ENCODE measurements around the gene SND1.

- TF ChIP-seq POLR2A (IDR thresholded peaks at IDR 0.05; ENCODE audit: low read length), result no peak
- TF ChIP-seq GATA1 (IDR thresholded peaks at IDR 0.05; ENCODE audit: low read depth, low read length), result no peak
Measured at GRCh38 chr7:127918130-127918529, 266.1 kb downstream of the SND1 start.

Data from erythroblast (primary cell).